Measurements from ENCODE around the gene MALT1. TPM values are rescaled to one million over a fixed set of nuclear protein-coding genes. Genes with fewer than 3 reads are reported as not detected.

Gene MALT1
- total RNA-seq, 1 experiment from 2014 or later, result 34.0 TPM

DNA sequence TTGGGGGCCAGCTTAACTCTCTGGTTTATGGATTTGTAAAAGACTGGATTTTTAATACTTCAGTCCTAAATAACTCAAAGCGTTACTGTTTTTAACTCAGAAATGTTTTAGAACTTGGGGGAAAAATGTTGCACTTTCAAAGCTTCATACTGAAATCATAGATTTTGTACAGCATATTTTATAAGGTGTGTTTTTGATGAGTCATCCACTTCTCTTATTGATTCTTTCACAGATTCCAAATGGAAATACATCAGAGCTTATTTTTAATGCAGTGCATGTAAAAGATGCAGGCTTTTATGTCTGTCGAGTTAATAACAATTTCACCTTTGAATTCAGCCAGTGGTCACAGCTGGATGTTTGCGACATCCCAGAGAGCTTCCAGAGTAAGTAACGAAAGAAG, 28.9 kb downstream of the MALT1 start:
- H3K9me3 ChIP-seq (ENCODE audit: control insufficient read depth, insufficient read depth, low read depth, low read length), result no peaks in the 10 kb centered on the region
- peaks cover 2% of the 10 kb centered on the region; the same call in 1 of the 2 replicates for H3K36me3 ChIP-seq (ENCODE audit: control insufficient read depth, insufficient read depth, low read length)
- no peaks in the 10 kb centered on the region for H3K4me1 ChIP-seq (ENCODE audit: control insufficient read depth, insufficient read depth, low read length)
- TF ChIP-seq, protein P1, sequence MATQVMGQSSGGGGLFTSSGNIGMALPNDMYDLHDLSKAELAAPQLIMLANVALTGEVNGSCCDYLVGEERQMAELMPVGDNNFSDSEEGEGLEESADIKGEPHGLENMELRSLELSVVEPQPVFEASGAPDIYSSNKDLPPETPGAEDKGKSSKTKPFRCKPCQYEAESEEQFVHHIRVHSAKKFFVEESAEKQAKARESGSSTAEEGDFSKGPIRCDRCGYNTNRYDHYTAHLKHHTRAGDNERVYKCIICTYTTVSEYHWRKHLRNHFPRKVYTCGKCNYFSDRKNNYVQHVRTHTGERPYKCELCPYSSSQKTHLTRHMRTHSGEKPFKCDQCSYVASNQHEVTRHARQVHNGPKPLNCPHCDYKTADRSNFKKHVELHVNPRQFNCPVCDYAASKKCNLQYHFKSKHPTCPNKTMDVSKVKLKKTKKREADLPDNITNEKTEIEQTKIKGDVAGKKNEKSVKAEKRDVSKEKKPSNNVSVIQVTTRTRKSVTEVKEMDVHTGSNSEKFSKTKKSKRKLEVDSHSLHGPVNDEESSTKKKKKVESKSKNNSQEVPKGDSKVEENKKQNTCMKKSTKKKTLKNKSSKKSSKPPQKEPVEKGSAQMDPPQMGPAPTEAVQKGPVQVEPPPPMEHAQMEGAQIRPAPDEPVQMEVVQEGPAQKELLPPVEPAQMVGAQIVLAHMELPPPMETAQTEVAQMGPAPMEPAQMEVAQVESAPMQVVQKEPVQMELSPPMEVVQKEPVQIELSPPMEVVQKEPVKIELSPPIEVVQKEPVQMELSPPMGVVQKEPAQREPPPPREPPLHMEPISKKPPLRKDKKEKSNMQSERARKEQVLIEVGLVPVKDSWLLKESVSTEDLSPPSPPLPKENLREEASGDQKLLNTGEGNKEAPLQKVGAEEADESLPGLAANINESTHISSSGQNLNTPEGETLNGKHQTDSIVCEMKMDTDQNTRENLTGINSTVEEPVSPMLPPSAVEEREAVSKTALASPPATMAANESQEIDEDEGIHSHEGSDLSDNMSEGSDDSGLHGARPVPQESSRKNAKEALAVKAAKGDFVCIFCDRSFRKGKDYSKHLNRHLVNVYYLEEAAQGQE (IDR thresholded peaks at IDR 0.05; ENCODE audit: insufficient read depth in 1 of 2, low read depth in 2 of 2, low read length in 1 of 2), result no peak
- CTCF ChIA-PET, result no interaction called here
- ATAC-seq (no peak), DNase-seq (ENCODE audit: low read depth, low spot score) (no peak)
- intact Hi-C loops (cut with micrococcal nuclease; ENCODE audit: unreplicated experiment), result no loop called here
- POLR2A ChIA-PET, result no interaction called here
- in situ Hi-C loops (cut with HindIII; ENCODE audit: low pct_unique_long_range_greater_than_20kb, low sequenced_read_pairs), result no loop called here
- no peak overlapping the region for H3K4me3 ChIP-seq (ENCODE audit: low read depth in 2 of 2, low read length in 2 of 2)
- no TSS peak for BruUV-seq (replicated peaks)
- H3K27ac ChIP-seq (ENCODE audit: low read length), result no peak overlapping the region
- no peaks in the 10 kb centered on the region for H3K27me3 ChIP-seq (ENCODE audit: control insufficient read depth, insufficient read depth, low read length)

DNA sequence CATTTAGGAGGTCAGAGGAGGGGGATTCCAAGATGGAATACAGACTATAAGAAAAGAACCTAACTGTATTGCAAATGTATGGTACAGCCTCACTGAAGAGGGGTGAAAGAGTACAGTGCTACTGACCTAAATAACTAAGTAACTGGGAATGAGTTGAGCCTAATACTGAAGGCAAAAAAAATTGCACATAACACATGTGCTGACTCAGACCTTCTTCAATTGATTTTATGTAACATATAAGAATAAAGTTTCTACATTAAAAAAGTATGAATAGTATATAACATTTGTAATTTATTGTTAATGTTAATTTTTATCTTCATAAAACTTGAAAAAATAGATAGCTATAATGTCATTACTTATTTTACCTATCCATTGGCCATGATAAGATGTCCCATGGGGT, 41.7 kb downstream of the MALT1 start:
- Histone ChIP-seq H3K36me3 (ENCODE audit: control insufficient read depth, insufficient read depth, low read length) (no peaks in the 10 kb centered on the region; the same call in 1 of the 2 replicates), H3K9me3 (ENCODE audit: control insufficient read depth, insufficient read depth, low read depth, low read length) (no peaks in the 10 kb centered on the region), H3K27ac (ENCODE audit: low read length) (no peak overlapping the region), H3K4me1 (ENCODE audit: control insufficient read depth, insufficient read depth, low read length) (no peaks in the 10 kb centered on the region), H3K27me3 (ENCODE audit: control insufficient read depth, insufficient read depth, low read length) (no peaks in the 10 kb centered on the region), H3K4me3 (ENCODE audit: low read depth in 2 of 2, low read length in 2 of 2) (no peak overlapping the region)
- ATAC-seq (no peak), DNase-seq (ENCODE audit: low read depth, low spot score) (no peak)
- TF ChIP-seq, protein P2, sequence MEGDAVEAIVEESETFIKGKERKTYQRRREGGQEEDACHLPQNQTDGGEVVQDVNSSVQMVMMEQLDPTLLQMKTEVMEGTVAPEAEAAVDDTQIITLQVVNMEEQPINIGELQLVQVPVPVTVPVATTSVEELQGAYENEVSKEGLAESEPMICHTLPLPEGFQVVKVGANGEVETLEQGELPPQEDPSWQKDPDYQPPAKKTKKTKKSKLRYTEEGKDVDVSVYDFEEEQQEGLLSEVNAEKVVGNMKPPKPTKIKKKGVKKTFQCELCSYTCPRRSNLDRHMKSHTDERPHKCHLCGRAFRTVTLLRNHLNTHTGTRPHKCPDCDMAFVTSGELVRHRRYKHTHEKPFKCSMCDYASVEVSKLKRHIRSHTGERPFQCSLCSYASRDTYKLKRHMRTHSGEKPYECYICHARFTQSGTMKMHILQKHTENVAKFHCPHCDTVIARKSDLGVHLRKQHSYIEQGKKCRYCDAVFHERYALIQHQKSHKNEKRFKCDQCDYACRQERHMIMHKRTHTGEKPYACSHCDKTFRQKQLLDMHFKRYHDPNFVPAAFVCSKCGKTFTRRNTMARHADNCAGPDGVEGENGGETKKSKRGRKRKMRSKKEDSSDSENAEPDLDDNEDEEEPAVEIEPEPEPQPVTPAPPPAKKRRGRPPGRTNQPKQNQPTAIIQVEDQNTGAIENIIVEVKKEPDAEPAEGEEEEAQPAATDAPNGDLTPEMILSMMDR (IDR thresholded peaks at IDR 0.05), result no peak
- TF ChIP-seq TCF7L2 (IDR thresholded peaks at IDR 0.05; ENCODE audit: low read depth, low read length) (no peak), POLR2AphosphoS5 (IDR thresholded peaks at IDR 0.05; ENCODE audit: low read depth, low read length) (no peak), SIN3A (IDR thresholded peaks at IDR 0.05; ENCODE audit: borderline replicate concordance, insufficient read depth, low read depth, low read length) (no peak)
- TF ChIP-seq, protein P1 (IDR thresholded peaks at IDR 0.05; ENCODE audit: insufficient read depth in 1 of 2, low read depth in 2 of 2, low read length in 1 of 2), result no peak
- no TSS peak for BruUV-seq (replicated peaks)
- ChIA-PET POLR2A (no interaction called here), CTCF (no interaction called here)
- intact Hi-C loops (cut with micrococcal nuclease; ENCODE audit: unreplicated experiment) (no loop called here), in situ Hi-C loops (cut with HindIII; ENCODE audit: low pct_unique_long_range_greater_than_20kb, low sequenced_read_pairs) (no loop called here)
